Neuron (in vitro differentiated cells): ENCODE data around the gene ACSBG1.

ENCODE experiments used
- H2AFZ ChIP-seq: one replicate; pipeline ENCODE4 v1.6.1; 2013; ENCODE audit warnings: low read depth, mild to moderate bottlenecking, inconsistent platforms, low read length, moderate library complexity
- H3K27me3 ChIP-seq: one replicate; pipeline ENCODE4 v1.6.1; 2013; ENCODE audit warnings: low read length; ENCODE audit not compliant: insufficient read depth
- H3K36me3 ChIP-seq: one replicate; pipeline ENCODE4 v1.6.1; 2013; ENCODE audit warnings: low read length; ENCODE audit not compliant: insufficient read depth
- H3K4me1 ChIP-seq: one replicate; pipeline ENCODE4 v1.6.1; 2013; ENCODE audit warnings: low read length; ENCODE audit not compliant: insufficient read depth
- H3K4me3 ChIP-seq: 2 replicates; pipeline ENCODE4 v1.5.1; 2013; ENCODE audit warnings: mild to moderate bottlenecking, low read length, moderate library complexity
- H3K9me3 ChIP-seq: one replicate; pipeline ENCODE4 v1.6.1; 2013; ENCODE audit warnings: low read length

Gene ACSBG1

DNA sequence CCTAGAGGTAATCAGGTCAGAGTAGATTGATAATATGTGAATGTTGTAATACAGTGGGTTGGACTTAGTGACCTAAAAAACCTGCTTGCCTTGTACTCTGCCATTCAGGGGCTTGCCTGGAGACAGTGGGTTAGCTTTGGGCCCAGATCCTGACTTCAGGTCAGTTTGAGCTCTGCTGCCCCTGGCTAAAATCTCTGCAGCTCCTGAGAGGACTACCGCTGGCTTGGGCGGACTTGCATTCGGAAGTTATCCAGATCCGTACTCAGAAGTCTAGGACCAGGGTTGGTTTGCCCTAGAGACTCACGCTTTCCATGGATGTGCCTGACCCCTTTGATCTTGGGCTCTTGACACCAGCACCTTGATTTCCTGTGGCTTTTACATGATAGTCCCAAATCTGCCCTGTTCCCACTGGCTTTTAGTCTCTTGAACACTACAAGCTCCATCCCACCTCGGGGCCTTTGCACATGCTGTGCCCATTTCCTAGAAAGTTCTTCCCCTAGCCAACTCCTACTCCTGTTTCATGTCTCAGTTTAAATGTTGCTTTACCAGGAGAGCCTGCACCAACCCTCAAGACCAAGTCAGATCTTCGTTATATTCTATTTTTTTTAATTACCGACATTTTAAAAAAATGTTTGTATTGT lies 5.9 kb downstream of the ACSBG1 start:
- H2AFZ ChIP-seq = no peak overlapping the region
- H3K4me3 ChIP-seq = no peak overlapping the region
- H3K27me3 ChIP-seq = no peaks in the 10 kb centered on the region
- H3K4me1 ChIP-seq = peaks cover 3% of the 10 kb centered on the region
- no peaks in the 10 kb centered on the region for H3K36me3 ChIP-seq
- no peaks in the 10 kb centered on the region for H3K9me3 ChIP-seq

- Histone ChIP-seq H2AFZ (no peak overlapping the region), H3K9me3 (no peaks in the 10 kb centered on the region), H3K27me3 (no peaks in the 10 kb centered on the region), H3K36me3 (no peaks in the 10 kb centered on the region), H3K4me1 (no peaks in the 10 kb centered on the region), H3K4me3 (no peak overlapping the region)
Measured at GRCh38 chr15:78225783-78226541, 8.4 kb downstream of the ACSBG1 start.

DNA sequence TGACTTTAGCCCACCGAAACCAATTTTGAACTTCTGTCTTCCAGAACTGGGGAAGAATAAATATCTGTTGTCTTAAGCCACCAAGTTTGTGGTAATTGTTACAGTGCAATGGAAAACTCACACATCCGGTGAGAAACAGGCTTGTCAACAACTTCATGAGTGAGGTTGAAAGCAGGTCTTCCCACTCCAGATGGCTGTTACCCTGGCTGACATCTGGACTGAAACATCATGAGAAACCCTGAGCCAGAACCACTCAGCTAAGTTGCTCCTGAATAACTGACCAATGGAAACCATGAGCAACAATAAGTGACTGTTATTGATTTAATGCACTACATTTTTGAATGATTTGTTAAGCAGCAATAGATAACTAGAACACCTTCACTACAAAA lies 10.3 kb downstream of the ACSBG1 start:
- no peaks in the 10 kb centered on the region for H3K9me3 ChIP-seq
- no peaks in the 10 kb centered on the region for H3K36me3 ChIP-seq
- H3K27me3 ChIP-seq = no peaks in the 10 kb centered on the region

DNA sequence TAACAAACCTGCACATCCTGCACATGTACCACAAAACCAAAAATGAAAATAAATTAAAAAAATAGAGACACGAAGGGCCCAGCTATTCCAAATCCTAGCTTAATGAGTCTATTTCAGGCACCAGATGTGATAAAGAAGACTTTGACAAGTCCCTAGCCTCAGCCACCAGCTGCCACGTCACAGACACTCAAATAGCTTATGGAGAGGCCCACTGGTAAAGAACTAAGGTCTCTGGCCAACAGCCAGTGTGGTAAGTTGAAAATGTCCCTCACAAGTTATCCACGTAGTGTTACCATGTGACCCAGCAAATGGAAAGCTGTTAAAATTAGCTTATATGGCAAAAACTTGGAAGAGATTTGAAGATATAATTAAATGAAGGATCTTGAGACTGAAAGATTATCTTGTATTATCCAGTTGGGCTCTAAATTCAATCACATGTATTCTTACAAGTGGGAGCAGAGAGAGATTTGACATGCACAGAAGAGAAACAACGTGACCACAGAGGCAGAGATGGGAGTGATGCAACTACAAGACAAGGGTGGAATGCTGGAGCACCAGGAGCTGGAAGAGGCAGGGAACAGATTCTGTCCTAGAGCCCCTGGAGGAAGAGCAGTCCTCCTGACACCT lies 10.9 kb downstream of the ACSBG1 start:
- Histone ChIP-seq H2AFZ (no peak overlapping the region), H3K36me3 (no peaks in the 10 kb centered on the region), H3K9me3 (no peaks in the 10 kb centered on the region), H3K4me1 (no peaks in the 10 kb centered on the region), H3K4me3 (no peak overlapping the region), H3K27me3 (no peaks in the 10 kb centered on the region)

More for the DNA sequence above, 10.3 kb downstream of the ACSBG1 start:
- H3K4me1 ChIP-seq = no peaks in the 10 kb centered on the region
- no peak overlapping the region for H2AFZ ChIP-seq
- H3K4me3 ChIP-seq = no peak overlapping the region

GRCh38 chr15:78222745-78223395 lies 11.5 kb downstream of the ACSBG1 start:
- Histone ChIP-seq H3K4me1 (no peaks in the 10 kb centered on the region), H3K27me3 (no peaks in the 10 kb centered on the region), H3K4me3 (no peak overlapping the region), H2AFZ (no peak overlapping the region), H3K36me3 (no peaks in the 10 kb centered on the region), H3K9me3 (no peaks in the 10 kb centered on the region)

- Histone ChIP-seq H3K4me1 (no peaks in the 10 kb centered on the region), H2AFZ (no peak overlapping the region), H3K27me3 (no peaks in the 10 kb centered on the region), H3K9me3 (peaks cover 3% of the 10 kb centered on the region), H3K36me3 (no peaks in the 10 kb centered on the region), H3K4me3 (no peak overlapping the region)
Measured at GRCh38 chr15:78220713-78221112, 13.7 kb downstream of the ACSBG1 start.

- no peaks in the 10 kb centered on the region for H3K27me3 ChIP-seq
- no peak overlapping the region for H3K4me3 ChIP-seq
- H3K9me3 ChIP-seq = peaks cover 3% of the 10 kb centered on the region
- H3K36me3 ChIP-seq = no peaks in the 10 kb centered on the region
- no peaks in the 10 kb centered on the region for H3K4me1 ChIP-seq
- no peak overlapping the region for H2AFZ ChIP-seq
Measured at GRCh38 chr15:78216276-78217104, 17.9 kb downstream of the ACSBG1 start.

DNA sequence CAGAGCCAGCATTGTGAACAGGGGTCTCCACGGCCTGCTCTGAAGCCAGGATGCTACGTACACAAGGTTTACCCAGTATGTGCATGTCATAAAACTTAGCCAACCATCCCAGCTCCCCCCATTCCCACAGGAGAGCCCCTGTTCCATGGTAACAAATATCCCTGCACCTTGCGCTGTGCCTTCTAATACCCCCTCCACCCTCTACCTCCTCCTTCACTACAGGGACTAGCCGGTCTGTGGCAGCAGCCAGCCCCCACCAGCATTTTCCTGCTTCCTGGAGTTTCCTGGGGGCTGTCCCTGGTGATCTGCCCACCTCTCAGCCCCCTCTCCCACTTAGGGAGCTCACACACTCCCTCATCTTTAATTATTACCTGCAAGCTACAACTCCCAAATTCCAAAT lies 20.4 kb downstream of the ACSBG1 start:
- Histone ChIP-seq H3K4me1 (no peaks in the 10 kb centered on the region), H3K9me3 (peaks cover 3% of the 10 kb centered on the region), H2AFZ (no peak overlapping the region), H3K36me3 (no peaks in the 10 kb centered on the region), H3K27me3 (no peaks in the 10 kb centered on the region), H3K4me3 (no peak overlapping the region)

GRCh38 chr15:78213425-78213750 lies 21.0 kb downstream of the ACSBG1 start:
- no peaks in the 10 kb centered on the region for H3K27me3 ChIP-seq
- H3K4me1 ChIP-seq = no peaks in the 10 kb centered on the region
- no peak overlapping the region for H2AFZ ChIP-seq
- no peak overlapping the region for H3K4me3 ChIP-seq
- H3K36me3 ChIP-seq = no peaks in the 10 kb centered on the region
- peaks cover 3% of the 10 kb centered on the region for H3K9me3 ChIP-seq

DNA sequence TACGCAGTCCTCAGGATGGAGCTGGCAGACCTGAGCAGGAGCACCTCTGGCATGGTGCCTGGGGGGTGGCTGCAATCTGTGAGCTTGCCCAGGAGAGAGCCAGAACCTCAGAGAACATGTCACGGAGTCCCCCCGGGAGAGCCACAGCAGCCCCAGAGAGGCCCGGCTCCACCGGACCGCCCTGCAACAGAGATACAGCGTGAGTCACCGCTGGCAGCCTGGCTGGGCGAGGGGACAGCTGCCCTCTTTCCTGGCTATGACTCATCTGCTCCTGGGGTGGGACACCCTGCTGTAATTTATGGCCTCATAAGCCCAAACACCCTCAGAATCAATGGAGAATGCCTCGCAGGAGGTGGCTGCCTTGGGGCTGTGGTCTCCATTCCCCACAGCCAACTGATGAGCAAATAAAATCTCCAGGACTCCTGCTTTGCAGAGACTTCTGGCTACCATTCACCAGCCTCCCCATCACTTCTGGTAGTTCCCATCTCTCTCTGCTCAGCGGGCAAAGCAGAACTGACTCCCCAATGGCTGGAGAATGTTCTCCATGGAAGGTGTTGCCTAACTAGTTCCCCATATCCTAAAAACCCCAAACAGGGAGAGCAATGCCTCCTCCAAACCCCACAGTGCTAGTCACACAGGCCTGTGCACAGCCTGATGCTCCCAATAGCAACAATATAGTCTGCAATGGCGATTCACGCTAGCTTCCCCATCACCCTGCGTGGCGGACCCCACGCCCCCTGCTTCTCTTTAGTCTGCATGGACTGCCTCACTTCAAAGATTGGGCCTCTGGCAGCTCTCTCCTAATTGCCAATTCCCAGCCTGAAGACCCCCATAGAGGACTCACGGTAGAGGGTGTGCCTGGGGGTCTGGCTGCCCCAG lies 21.6 kb downstream of the ACSBG1 start:
- H3K27me3 ChIP-seq = no peaks in the 10 kb centered on the region
- no peaks in the 10 kb centered on the region for H3K36me3 ChIP-seq
- H3K4me1 ChIP-seq = no peaks in the 10 kb centered on the region
- no peak overlapping the region for H2AFZ ChIP-seq
- peaks cover 3% of the 10 kb centered on the region for H3K9me3 ChIP-seq
- no peak overlapping the region for H3K4me3 ChIP-seq

- Histone ChIP-seq H3K4me3 (no peak overlapping the region), H3K9me3 (no peaks in the 10 kb centered on the region), H3K27me3 (no peaks in the 10 kb centered on the region), H2AFZ (no peak overlapping the region), H3K4me1 (peaks cover 1% of the 10 kb centered on the region), H3K36me3 (no peaks in the 10 kb centered on the region)
Measured at GRCh38 chr15:78212008-78212407, 22.4 kb downstream of the ACSBG1 start.
